Stimulated activated CD8-positive, alpha-beta memory T cell treated with anti-CD3 and anti-CD28 coated beads, Interleukin-4, amount 100 ng/mL, for 1 hour (primary cell): ENCODE measurements around the gene CDC27.
"Not testable (repeated sequence)": the region's sequence is repeated elsewhere in the genome, so short reads cannot be mapped to it uniquely, and the experiment has no call there.

Experiments used
- DNase-seq, 2 donors: peaks; one replicate each; pipeline ENCODE4 v3.0.0-alpha.2; 2020; ENCODE audit warnings: low read depth in 2 of 2, low spot score in 1 of 2

CDC27 gene

DNA sequence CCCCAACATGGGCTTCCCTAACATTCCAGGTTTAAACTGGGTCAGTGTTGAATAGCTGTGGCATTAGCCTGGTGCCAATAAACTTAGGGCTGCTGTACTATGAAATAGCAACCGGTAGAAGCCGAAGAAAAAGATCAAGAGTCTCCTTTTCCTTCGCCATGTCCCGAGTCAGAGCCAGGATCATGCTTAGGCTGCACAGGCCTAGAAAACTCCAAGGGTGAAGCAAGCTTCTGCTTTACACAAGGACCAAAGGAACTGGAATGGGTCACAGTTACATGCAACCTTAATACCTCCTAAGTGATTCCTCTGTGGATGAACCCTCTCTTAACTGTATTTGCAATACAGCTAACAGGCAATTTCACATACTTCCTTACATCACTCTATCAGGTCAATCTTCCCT is 115.5 kb downstream of the CDC27 start:
- not testable (repeated sequence) for DNase-seq

GRCh38 chr17:47072886-47073285 is 116.2 kb downstream of the CDC27 start:
- DNase-seq, result no peak

GRCh38 chr17:47071171-47071570 is 117.9 kb downstream of the CDC27 start:
- not testable (repeated sequence) for DNase-seq

GRCh38 chr17:47070266-47070665 is 118.8 kb downstream of the CDC27 start:
- not testable (repeated sequence) for DNase-seq
